Activated B cell treated with CpG ODN at 0.5 μM for 24 hours (primary cell): Measurements from ENCODE around the gene E2F8. TPM values are rescaled to one million over a fixed set of nuclear protein-coding genes. Genes with fewer than 3 reads are reported as not detected.
"Not testable (repeated sequence)": the region's sequence is repeated elsewhere in the genome, so short reads cannot be mapped to it uniquely, and the experiment has no call there.

Source experiments
- ATAC-seq: fragments of 200-7000 bp; cut with Tn5 transposase; one replicate; pipeline ENCODE4 v1.10.0; 2021; ENCODE audit warnings: low read depth, mild to moderate bottlenecking, moderate library complexity
- CTCF ChIA-PET: fragments of 350-600 bp; sonication (Branson Sonifier 250); formaldehyde crosslinking; loops from one replicate; lab custom pipeline; 2021; ENCODE audit warnings: antibody characterized with exemption; lab: Charles Lee
- POLR2A ChIA-PET: fragments of 350-600 bp; sonication (Branson Sonifier 250); formaldehyde crosslinking; loops from one replicate; lab custom pipeline; 2021; ENCODE audit warnings: antibody characterized with exemption; lab: Charles Lee
- DNase-seq: peaks from one replicate; pipeline ENCODE4 v3.0.0; 2022
- H3K27ac Mint-ChIP-seq: one replicate; pipeline ENCODE4 v1.8.0; 2020; ENCODE audit warnings: mixed read lengths
- H3K27me3 Mint-ChIP-seq: one replicate; pipeline ENCODE4 v1.8.0; 2021; ENCODE audit warnings: mixed read lengths
- H3K36me3 Mint-ChIP-seq: one replicate; pipeline ENCODE4 v1.8.0; 2021; ENCODE audit warnings: low read depth, mixed read lengths
- H3K4me1 Mint-ChIP-seq: one replicate; pipeline ENCODE4 v1.8.0; 2021; ENCODE audit warnings: mixed read lengths
- H3K4me3 Mint-ChIP-seq: one replicate; pipeline ENCODE4 v1.8.0; 2020; ENCODE audit warnings: mild to moderate bottlenecking, mixed read lengths
- H3K9me3 Mint-ChIP-seq: one replicate; pipeline ENCODE4 v1.8.0; 2020; ENCODE audit warnings: mixed read lengths
- intact Hi-C: fragments of 100-400 bp; cut with micrococcal nuclease; formaldehyde crosslinking; loops from one replicate; pipeline ENCODE4 v1.15.1; 2024
- total RNA-seq: library from RNA; stranded (reverse); gene quantifications from 2 replicates; pipeline ENCODE4 v1.2.3, GENCODE V29; 2022
- TF ChIP-seq, protein P1 (sequence below): fragments of 200-600 bp; IDR thresholded peaks from one replicate; pipeline ENCODE4 v1.8.0; 2022; ENCODE audit warnings: antibody characterized with exemption, mild to moderate bottlenecking

Gene E2F8
- total RNA-seq, 1 donor from 2014 or later = 0.82 TPM

DNA sequence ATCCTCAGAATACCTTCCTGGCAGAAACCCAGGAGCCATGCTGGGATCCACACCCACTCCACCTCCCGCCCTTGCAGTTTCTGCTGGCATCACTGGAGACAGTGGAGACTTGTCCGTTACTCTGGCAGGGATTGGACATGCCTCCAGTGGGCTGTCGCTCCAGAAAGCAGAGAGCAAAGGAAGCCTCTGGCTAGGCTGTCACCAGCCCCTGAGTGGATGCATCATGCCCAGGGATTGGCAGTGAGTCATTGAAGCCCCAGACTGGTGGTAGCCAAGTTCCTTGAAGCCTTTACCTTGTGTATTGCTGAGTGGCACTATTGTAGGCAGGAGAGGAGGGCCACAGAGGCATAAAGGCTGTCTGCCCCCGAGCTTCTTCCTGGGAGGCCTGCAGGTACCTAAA, 34.8 kb upstream of the E2F8 start:
- TF ChIP-seq, protein P1, sequence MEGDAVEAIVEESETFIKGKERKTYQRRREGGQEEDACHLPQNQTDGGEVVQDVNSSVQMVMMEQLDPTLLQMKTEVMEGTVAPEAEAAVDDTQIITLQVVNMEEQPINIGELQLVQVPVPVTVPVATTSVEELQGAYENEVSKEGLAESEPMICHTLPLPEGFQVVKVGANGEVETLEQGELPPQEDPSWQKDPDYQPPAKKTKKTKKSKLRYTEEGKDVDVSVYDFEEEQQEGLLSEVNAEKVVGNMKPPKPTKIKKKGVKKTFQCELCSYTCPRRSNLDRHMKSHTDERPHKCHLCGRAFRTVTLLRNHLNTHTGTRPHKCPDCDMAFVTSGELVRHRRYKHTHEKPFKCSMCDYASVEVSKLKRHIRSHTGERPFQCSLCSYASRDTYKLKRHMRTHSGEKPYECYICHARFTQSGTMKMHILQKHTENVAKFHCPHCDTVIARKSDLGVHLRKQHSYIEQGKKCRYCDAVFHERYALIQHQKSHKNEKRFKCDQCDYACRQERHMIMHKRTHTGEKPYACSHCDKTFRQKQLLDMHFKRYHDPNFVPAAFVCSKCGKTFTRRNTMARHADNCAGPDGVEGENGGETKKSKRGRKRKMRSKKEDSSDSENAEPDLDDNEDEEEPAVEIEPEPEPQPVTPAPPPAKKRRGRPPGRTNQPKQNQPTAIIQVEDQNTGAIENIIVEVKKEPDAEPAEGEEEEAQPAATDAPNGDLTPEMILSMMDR = no peak
- H3K27ac Mint-ChIP-seq = no peak overlapping the region
- H3K9me3 Mint-ChIP-seq = no peaks in the 10 kb centered on the region
- H3K4me1 Mint-ChIP-seq = peaks cover 10% of the 10 kb centered on the region
- peaks cover 11% of the 10 kb centered on the region for H3K27me3 Mint-ChIP-seq
- DNase-seq = no peak
- H3K36me3 Mint-ChIP-seq = no peaks in the 10 kb centered on the region
- no peak for ATAC-seq
- H3K4me3 Mint-ChIP-seq = no peak overlapping the region
- CTCF ChIA-PET = no interaction called here
- intact Hi-C loops = no loop called here
- POLR2A ChIA-PET = no interaction called here

DNA sequence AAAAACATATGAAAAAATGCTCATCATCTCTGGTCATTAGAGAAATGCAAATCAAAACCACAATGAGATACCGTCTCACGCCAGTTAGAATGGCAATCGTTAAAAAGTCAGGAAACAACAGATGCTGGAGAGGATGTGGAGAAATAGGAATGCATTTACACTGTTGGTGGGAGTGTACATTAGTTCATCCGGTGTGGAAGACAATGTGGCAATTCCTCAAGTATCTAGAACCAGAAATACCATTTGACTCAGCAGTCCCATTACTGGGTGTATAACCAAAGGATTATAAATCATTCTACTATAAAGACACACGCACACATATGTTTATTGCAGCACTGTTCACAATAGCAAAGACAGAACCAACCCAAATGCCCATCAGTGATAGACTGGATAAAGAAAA, 32.5 kb upstream of the E2F8 start:
- DNase-seq, intact Hi-C loops, H3K9me3 Mint-ChIP-seq, H3K27ac Mint-ChIP-seq, H3K36me3 Mint-ChIP-seq, CTCF ChIA-PET, H3K4me1 Mint-ChIP-seq, H3K4me3 Mint-ChIP-seq, POLR2A ChIA-PET, ATAC-seq: not testable (repeated sequence)
- H3K27me3 Mint-ChIP-seq = peaks cover 23% of the 10 kb centered on the region

DNA sequence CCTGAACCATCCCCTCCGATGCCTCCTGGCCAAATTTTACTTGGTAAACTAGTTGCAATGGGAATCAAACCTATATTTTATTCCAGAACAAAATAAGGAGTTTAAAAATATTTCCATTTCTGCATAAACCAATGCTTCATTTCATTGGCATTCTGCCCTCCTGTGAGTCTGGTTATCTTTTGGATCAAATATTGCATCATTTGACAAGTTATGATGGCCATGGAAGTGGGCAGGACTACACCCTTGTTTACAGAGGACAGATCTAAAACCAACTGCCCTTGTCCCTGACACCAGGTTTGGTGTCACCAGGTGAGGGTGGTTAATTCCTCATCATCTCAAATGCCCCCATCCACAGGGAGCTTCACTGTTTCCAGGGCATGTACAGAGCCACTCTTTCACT, 28.2 kb upstream of the E2F8 start:
- TF ChIP-seq, protein P1 = no peak
- H3K4me1 Mint-ChIP-seq = no peaks in the 10 kb centered on the region
- no peak for DNase-seq
- CTCF ChIA-PET = no interaction called here
- no peaks in the 10 kb centered on the region for H3K9me3 Mint-ChIP-seq
- H3K4me3 Mint-ChIP-seq = no peak overlapping the region
- ATAC-seq = no peak
- peaks cover 31% of the 10 kb centered on the region for H3K27me3 Mint-ChIP-seq
- no peaks in the 10 kb centered on the region for H3K36me3 Mint-ChIP-seq
- POLR2A ChIA-PET = no interaction called here
- intact Hi-C loops = no loop called here
- no peak overlapping the region for H3K27ac Mint-ChIP-seq

DNA sequence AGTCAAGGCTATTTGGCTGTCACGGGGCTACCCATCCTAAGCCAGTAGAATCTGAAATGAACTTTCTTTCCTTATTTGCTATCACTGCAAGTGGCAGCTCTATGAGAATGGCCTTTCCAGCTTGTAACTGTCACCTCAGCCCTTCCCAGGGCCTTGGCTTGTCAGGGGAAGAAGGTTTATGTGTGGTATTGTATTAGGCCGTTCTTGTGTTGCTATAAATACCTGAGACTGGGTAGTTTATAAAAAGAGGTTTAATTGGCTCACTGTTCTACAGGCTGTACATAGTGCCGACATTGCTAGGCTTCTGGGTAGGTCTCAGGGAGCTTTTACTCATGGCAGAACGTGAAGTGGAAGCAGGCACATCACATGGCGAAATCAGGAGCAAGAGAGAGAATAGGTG, 26.8 kb upstream of the E2F8 start:
- Mint-ChIP-seq H3K36me3 (no peaks in the 10 kb centered on the region), H3K27me3 (peaks cover 28% of the 10 kb centered on the region), H3K4me3 (no peak overlapping the region), H3K9me3 (no peaks in the 10 kb centered on the region), H3K4me1 (no peaks in the 10 kb centered on the region), H3K27ac (no peak overlapping the region)
- TF ChIP-seq, protein P1 = no peak
- no peak for DNase-seq
- intact Hi-C loops = no loop called here
- CTCF ChIA-PET = no interaction called here
- POLR2A ChIA-PET = no interaction called here
- ATAC-seq = no peak

DNA sequence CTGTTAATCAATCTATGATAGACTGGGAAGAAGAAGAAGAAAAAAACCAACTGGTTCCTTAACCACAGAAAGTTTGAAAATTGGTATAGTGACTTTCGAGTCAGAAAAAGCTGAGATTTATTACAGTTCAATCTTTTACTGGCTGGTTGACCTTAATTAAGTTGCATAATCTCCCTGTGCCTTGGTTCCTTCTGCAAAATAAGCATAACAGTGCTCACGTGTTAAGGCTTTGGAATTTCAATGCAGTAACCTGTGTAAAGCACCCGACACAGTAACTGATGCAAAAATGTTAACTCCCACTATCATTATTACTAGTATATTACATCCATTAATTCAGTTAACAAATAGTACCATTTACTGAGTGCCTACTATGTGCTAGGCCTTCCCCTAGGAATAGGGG, 22.6 kb upstream of the E2F8 start:
- TF ChIP-seq, protein P1 = no peak
- ChIA-PET POLR2A (no interaction called here), CTCF (interaction anchor here (1.4 kb wide), 1 partner anchor 11 kb away, joined by 4 read pairs; no protein-coding TSS in a partner anchor)
- Mint-ChIP-seq H3K27ac (no peak overlapping the region), H3K4me1 (peaks cover 4% of the 10 kb centered on the region), H3K4me3 (no peak overlapping the region), H3K9me3 (no peaks in the 10 kb centered on the region), H3K27me3 (peaks cover 9% of the 10 kb centered on the region), H3K36me3 (no peaks in the 10 kb centered on the region)
- intact Hi-C loops = no loop called here
- ATAC-seq (no peak), DNase-seq (no peak)
